Calu3 (cell line): ENCODE data around the gene UBE2Q1. TPM values are rescaled to one million over a fixed set of nuclear protein-coding genes. Genes with fewer than 3 reads are reported as not detected.
A peak's percentile ranks its signal among the peaks of the same experiment; 100 is the strongest.

Experiments
- BruUV-seq: library from RNA; stranded (reverse); fragments of 400-500 nt; replicated peaks from 2 replicates; lab custom pipeline; 2021; lab: Mats Ljungman, UMichigan
- CTCF ChIA-PET: fragments of 300-600 bp; sonication (Branson Sonifier 250); formaldehyde crosslinking; loops from one replicate; lab custom pipeline; 2022; ENCODE audit warnings: antibody characterized with exemption; lab: Charles Lee
- DNase-seq: peaks from one replicate; pipeline ENCODE4 v3.0.0; 2022
- H3K27ac Mint-ChIP-seq: one replicate; pipeline ENCODE4 v1.8.0; 2022; ENCODE audit warnings: mixed read lengths; ENCODE audit not compliant: unreplicated experiment
- H3K27me3 Mint-ChIP-seq: one replicate; pipeline ENCODE4 v1.8.0; 2022; ENCODE audit warnings: mixed read lengths; ENCODE audit not compliant: unreplicated experiment
- H3K36me3 Mint-ChIP-seq: one replicate; pipeline ENCODE4 v1.8.0; 2022; ENCODE audit warnings: mild to moderate bottlenecking, moderate library complexity, mixed read lengths; ENCODE audit not compliant: insufficient read depth, unreplicated experiment
- H3K4me1 Mint-ChIP-seq: one replicate; pipeline ENCODE4 v1.8.0; 2022; ENCODE audit warnings: mild to moderate bottlenecking, low read depth, mixed read lengths; ENCODE audit not compliant: unreplicated experiment
- H3K4me3 Mint-ChIP-seq: one replicate; pipeline ENCODE4 v1.8.0; 2022; ENCODE audit warnings: mild to moderate bottlenecking, low read depth, moderate library complexity, mixed read lengths; ENCODE audit not compliant: unreplicated experiment
- H3K9me3 Mint-ChIP-seq: one replicate; pipeline ENCODE4 v1.8.0; 2022; ENCODE audit warnings: low read depth, mixed read lengths; ENCODE audit not compliant: unreplicated experiment
- intact Hi-C: fragments of 100-400 bp; cut with micrococcal nuclease; formaldehyde crosslinking; loops from one replicate; pipeline ENCODE4 v1.10.0; 2022; ENCODE audit not compliant: unreplicated experiment
- total RNA-seq: library from RNA; stranded (reverse); gene quantifications from 2 replicates; pipeline ENCODE4 v1.2.3, GENCODE V29; 2022
- TF ChIP-seq, protein P1 (sequence below): fragments of 200-600 bp; IDR thresholded peaks from one replicate; pipeline ENCODE4 v1.8.0; 2022; ENCODE audit warnings: antibody characterized with exemption; ENCODE audit not compliant: unreplicated experiment

UBE2Q1 gene
- total RNA-seq, 1 experiment from 2014 or later = 96.7 TPM

DNA sequence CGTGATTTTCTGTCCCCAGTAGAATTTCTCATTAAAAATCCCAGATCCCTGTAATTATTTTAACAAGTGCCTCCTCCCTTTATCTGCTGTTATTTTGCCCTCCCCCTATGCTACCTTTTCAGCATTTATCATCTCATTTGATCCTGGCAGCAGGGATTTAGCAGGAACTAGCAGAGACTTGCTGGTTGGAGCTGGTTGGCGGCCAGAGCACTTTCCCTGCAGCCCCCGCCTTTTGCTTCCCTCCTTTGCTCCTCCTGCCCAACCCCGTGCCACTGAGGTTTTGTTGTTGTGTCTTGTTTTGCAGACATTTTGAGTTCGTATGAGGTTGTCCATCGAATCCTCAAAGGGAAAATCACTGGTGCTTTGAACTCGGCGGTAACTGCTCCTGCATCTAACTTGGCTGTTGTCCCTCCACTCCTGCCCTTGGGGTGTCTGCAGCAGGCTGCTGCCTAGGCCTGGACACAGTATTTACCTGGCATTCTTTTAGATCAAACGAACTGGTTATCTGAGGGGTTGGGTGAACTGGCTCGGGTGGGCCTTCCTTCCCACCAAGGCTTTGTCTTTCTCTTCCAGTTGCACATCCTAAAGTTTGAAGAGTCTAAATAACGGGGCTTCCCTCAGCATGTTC is 11.2 kb downstream of the UBE2Q1 start:
- intact Hi-C loops = loop anchor here (2.0 to 10.0 kb wide), 2 partner anchors 68 to 352 kb away; partner anchors contain the start of gene TPM3
- DNase-seq = no peak
- Mint-ChIP-seq H3K27me3 (peaks cover 36% of the 10 kb centered on the region), H3K27ac (no peak overlapping the region), H3K36me3 (peaks cover 17% of the 10 kb centered on the region), H3K9me3 (no peaks in the 10 kb centered on the region), H3K4me3 (no peak overlapping the region), H3K4me1 (peaks cover 14% of the 10 kb centered on the region)
- TF ChIP-seq, protein P1, sequence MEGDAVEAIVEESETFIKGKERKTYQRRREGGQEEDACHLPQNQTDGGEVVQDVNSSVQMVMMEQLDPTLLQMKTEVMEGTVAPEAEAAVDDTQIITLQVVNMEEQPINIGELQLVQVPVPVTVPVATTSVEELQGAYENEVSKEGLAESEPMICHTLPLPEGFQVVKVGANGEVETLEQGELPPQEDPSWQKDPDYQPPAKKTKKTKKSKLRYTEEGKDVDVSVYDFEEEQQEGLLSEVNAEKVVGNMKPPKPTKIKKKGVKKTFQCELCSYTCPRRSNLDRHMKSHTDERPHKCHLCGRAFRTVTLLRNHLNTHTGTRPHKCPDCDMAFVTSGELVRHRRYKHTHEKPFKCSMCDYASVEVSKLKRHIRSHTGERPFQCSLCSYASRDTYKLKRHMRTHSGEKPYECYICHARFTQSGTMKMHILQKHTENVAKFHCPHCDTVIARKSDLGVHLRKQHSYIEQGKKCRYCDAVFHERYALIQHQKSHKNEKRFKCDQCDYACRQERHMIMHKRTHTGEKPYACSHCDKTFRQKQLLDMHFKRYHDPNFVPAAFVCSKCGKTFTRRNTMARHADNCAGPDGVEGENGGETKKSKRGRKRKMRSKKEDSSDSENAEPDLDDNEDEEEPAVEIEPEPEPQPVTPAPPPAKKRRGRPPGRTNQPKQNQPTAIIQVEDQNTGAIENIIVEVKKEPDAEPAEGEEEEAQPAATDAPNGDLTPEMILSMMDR = no peak
- BruUV-seq = no TSS peak
- CTCF ChIA-PET = interaction anchor here (0.6 to 2.6 kb wide), 12 partner anchors 9 to 219 kb away, joined by 3 to 35 read pairs (median 4); no protein-coding TSS in a partner anchor

DNA sequence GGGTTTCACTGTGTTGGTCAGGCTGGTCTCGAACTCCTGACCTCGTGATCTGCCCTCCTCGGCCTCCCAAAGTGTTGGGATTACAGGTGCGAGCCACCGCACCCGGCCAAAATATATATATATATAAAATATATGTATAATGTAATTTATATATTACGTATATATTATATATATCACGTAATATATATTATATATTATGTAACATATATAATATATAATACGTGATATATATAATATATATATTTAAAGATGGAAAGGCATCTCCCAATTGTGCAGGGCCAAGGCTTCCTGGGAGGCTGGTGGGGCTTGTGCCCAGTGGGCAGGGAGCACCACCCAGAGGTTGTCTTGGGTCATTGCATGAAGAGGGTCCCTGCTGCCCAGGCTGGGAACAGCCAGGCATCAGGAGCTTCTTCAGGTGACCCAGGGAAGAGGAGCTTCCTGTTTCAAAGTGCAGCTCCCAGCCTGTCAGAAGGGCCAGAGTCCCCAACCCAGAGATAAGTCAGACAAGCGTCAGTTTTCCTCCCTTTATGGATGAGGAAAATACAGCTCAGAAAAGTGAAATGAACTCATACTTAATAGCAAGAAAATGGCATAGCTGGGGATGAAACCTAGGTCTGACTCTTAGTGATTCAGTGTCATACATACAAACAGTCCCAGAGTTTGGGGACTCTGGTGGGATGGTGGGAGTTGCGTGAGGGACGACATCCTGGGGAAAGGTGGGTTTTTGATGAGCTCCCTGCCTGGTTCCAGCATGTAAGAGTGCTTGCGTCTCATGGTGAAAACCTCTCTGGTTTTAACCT is 12.0 kb downstream of the UBE2Q1 start:
- H3K9me3 Mint-ChIP-seq = no peaks in the 10 kb centered on the region
- peaks cover 14% of the 10 kb centered on the region for H3K4me1 Mint-ChIP-seq
- peaks cover 44% of the 10 kb centered on the region for H3K27me3 Mint-ChIP-seq
- TF ChIP-seq, protein P1 = peak; percentile 76
- CTCF ChIA-PET = interaction anchor here (0.6 to 2.6 kb wide), 12 partner anchors 10 to 218 kb away, joined by 3 to 35 read pairs (median 4); no protein-coding TSS in a partner anchor
- peaks cover 9% of the 10 kb centered on the region for H3K36me3 Mint-ChIP-seq
- intact Hi-C loops = loop anchor here (2.0 to 10.0 kb wide), 2 partner anchors 68 to 352 kb away; partner anchors contain the start of gene TPM3
- no peak overlapping the region for H3K4me3 Mint-ChIP-seq
- peak; percentile 82 for DNase-seq
- no peak overlapping the region for H3K27ac Mint-ChIP-seq
- no TSS peak for BruUV-seq

DNA sequence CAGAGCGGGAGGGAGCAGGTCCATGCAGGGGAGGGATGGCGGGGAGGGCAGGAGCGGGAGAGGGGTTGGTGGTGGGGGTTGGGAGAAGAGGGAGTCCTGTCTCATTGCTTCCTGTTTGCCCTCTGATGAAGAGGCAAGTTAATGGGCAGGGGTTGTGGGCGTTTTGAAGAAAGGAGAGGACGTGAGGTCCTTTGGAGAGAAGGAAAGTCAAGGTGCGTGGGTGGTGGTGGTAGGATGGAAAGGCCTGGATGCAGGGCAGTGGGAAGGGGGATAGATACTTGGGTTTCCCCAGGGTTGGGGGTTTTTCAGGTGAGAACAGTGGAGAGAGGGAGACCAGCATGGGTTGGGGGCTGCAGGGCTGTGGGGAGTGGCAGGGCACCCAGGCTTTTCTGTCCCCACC is 17.2 kb downstream of the UBE2Q1 start:
- Mint-ChIP-seq H3K27me3 (peaks cover 96% of the 10 kb centered on the region), H3K36me3 (no peaks in the 10 kb centered on the region), H3K9me3 (no peaks in the 10 kb centered on the region), H3K27ac (no peak overlapping the region), H3K4me1 (peaks cover 8% of the 10 kb centered on the region), H3K4me3 (no peak overlapping the region)
- TF ChIP-seq, protein P1 = no peak
- BruUV-seq = no TSS peak
- intact Hi-C loops = loop anchor here (10.0 kb wide), 1 partner anchor 346 kb away; the partner anchor contains the start of gene TPM3
- no peak for DNase-seq
- CTCF ChIA-PET = interaction anchor here (0.5 to 0.6 kb wide), 2 partner anchors 8 to 391 kb away, joined by 3 to 4 read pairs; no protein-coding TSS in a partner anchor

DNA sequence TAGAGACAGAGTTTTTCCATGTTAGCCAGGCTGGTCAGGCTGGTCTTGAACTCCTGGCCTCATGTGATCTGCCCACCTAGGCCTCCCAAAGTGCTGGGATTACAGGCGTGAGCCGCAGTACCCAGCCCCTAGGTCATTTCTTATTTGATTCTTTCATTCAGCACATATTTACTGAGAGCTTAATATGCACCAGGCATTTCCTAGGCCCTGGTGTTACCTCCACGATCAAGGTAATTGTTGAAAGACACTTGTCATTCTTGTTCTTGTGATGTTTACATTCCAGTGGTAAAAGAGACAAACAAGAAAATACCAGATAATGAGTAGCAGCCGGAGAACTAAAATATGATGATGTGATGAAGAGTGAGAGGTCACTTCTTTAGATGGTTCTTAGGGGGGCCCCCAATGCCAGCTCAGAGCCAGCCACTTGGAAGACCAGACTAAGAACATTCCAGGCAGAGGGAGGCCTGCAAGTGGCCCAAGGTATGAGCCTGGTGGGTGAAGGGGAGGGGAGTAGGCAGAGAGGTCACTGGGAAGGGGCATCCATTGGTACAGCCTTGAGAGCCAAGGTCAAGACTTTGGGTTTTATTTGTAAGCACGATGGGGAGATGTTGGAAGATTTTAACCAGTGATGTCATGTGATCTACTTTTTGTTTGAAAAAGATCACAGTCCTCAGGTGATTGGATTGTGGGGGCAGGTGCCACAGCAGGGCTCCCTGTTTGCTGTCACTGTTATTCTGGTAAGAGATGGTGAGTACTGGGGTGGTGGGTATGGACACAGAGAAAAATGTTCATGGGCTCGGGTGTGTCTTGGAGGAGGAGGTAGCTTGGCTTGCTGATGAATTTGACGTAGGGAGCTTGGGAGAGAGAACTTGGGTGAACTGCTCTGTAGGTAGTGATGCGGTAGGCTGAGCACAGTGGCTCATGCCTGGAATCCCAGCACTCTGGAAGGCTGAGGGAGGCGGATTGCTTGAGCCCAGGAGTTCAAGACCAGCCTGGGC is 18.7 kb downstream of the UBE2Q1 start:
- peaks cover 100% of the 10 kb centered on the region for H3K27me3 Mint-ChIP-seq
- TF ChIP-seq, protein P1 = no peak
- intact Hi-C loops = loop anchor here (10.0 kb wide), 1 partner anchor 345 kb away; the partner anchor contains the start of gene TPM3
- no peak overlapping the region for H3K27ac Mint-ChIP-seq
- H3K4me3 Mint-ChIP-seq = no peak overlapping the region
- H3K9me3 Mint-ChIP-seq = no peaks in the 10 kb centered on the region
- H3K4me1 Mint-ChIP-seq = peaks cover 8% of the 10 kb centered on the region
- BruUV-seq = no TSS peak
- DNase-seq = no peak
- H3K36me3 Mint-ChIP-seq = no peaks in the 10 kb centered on the region
- CTCF ChIA-PET = no interaction called here
